Neutrophil (primary cell): Measurements from ENCODE around the gene METTL16.

Source experiments
- H3K27ac ChIP-seq: fragments of 200-600 bp; sonication (generic); 2 replicates; pipeline ENCODE4 v1.5.1; 2016; ENCODE audit warnings: mild to moderate bottlenecking, moderate library complexity
- H3K27me3 ChIP-seq: fragments of 200-600 bp; sonication (generic); 2 replicates; pipeline ENCODE4 v1.6.0; 2016; ENCODE audit warnings: mild to moderate bottlenecking
- H3K36me3 ChIP-seq: fragments of 200-600 bp; sonication (generic); 2 replicates; pipeline ENCODE4 v1.5.1; 2017
- H3K4me1 ChIP-seq, 2 experiments: fragments of 200-600 bp in 1 of 2; sonication (generic) in 1 of 2; 1 replicate in 1 of 2; 2 replicates in 1 of 2; pipeline versions ENCODE4 v1.5.1 to v1.6.1; 2013 to 2016; ENCODE audit warnings: low read depth in 1 of 2, low read length in 1 of 2, mild to moderate bottlenecking in 1 of 2, moderate library complexity in 1 of 2; ENCODE audit not compliant: control insufficient read depth in 1 of 2, insufficient read depth in 1 of 2
- H3K4me3 ChIP-seq, 2 experiments: fragments of 200-600 bp in 1 of 2; sonication (generic) in 1 of 2; 1 replicate in 1 of 2; 2 replicates in 1 of 2; pipeline ENCODE4 v1.5.1; 2013 to 2016; ENCODE audit warnings: low read depth in 1 of 2, low read length in 1 of 2, mild to moderate bottlenecking in 1 of 2, moderate library complexity in 1 of 2
- H3K9me3 ChIP-seq: fragments of 200-600 bp; sonication (generic); 2 replicates; pipeline ENCODE4 v1.5.1; 2016
- CTCF ChIP-seq: fragments of 200-600 bp; sonication (generic); IDR thresholded peaks from 2 replicates; pipeline ENCODE4 v1.5.1; 2016; ENCODE audit warnings: antibody characterized with exemption

METTL16 gene

GRCh38 chr17:2406271-2406902 is 105.3 kb downstream of the METTL16 start:
- H3K4me1 ChIP-seq, result peaks cover 32 to 33% of the 10 kb centered on the region in 2 experiments
- no peaks in the 10 kb centered on the region for H3K9me3 ChIP-seq
- H3K27ac ChIP-seq, result no peak overlapping the region
- no peaks in the 10 kb centered on the region for H3K36me3 ChIP-seq
- no peaks in the 10 kb centered on the region for H3K27me3 ChIP-seq
- no peak overlapping the region for H3K4me3 ChIP-seq
- TF ChIP-seq CTCF, result no peak

- no peak overlapping the region for H3K27ac ChIP-seq
- H3K36me3 ChIP-seq, result no peaks in the 10 kb centered on the region
- no peaks in the 10 kb centered on the region for H3K27me3 ChIP-seq
- no peak for TF ChIP-seq CTCF
- no peaks in the 10 kb centered on the region for H3K9me3 ChIP-seq
- H3K4me1 ChIP-seq, result peaks cover 33 to 38% of the 10 kb centered on the region in 2 experiments
- H3K4me3 ChIP-seq, result no peak overlapping the region
These were observed 106.3 kb downstream of the METTL16 start for GRCh38 chr17:2405247-2405926.

- Histone ChIP-seq H3K4me1 (peaks cover 51 to 57% of the 10 kb centered on the region in 2 experiments), H3K4me3 (no peak overlapping the region), H3K27me3 (no peaks in the 10 kb centered on the region), H3K27ac (peak overlapping the region; percentile 100), H3K36me3 (no peaks in the 10 kb centered on the region), H3K9me3 (no peaks in the 10 kb centered on the region)
- no peak for TF ChIP-seq CTCF
These were observed 108.6 kb downstream of the METTL16 start for GRCh38 chr17:2403044-2403443.

GRCh38 chr17:2402544-2402943 is 109.1 kb downstream of the METTL16 start:
- Histone ChIP-seq H3K9me3 (no peaks in the 10 kb centered on the region), H3K36me3 (no peaks in the 10 kb centered on the region), H3K27me3 (no peaks in the 10 kb centered on the region), H3K4me1 (peaks cover 56 to 62% of the 10 kb centered on the region in 2 experiments), H3K27ac (peak overlapping the region; percentile 100), H3K4me3 (peak overlapping the region; percentile 69 to 95)
- no peak for TF ChIP-seq CTCF

GRCh38 chr17:2401426-2402221 is 110.1 kb downstream of the METTL16 start:
- H3K27me3 ChIP-seq, result no peaks in the 10 kb centered on the region
- peaks cover 63 to 71% of the 10 kb centered on the region in 2 experiments for H3K4me1 ChIP-seq

More at GRCh38 chr17:2401426-2402221, 110.1 kb downstream of the METTL16 start:
- Histone ChIP-seq H3K27ac (peak overlapping the region; percentile 100), H3K36me3 (no peaks in the 10 kb centered on the region), H3K4me3 (peak overlapping the region; percentile 69 to 95), H3K9me3 (no peaks in the 10 kb centered on the region)
- peak; percentile 5 for TF ChIP-seq CTCF
